HG03521 (cell line): ENCODE data around the gene FBLN1.
"Not testable (repeated sequence)": the region's sequence is repeated elsewhere in the genome, so short reads cannot be mapped to it uniquely, and the experiment has no call there.

ENCODE experiments used
- ATAC-seq: cut with Tn5 transposase; IDR thresholded peaks from one replicate; pipeline ENCODE4 v1.9.1; 2021; ENCODE audit warnings: mild to moderate bottlenecking, moderate library complexity; ENCODE audit not compliant: unreplicated experiment

Gene FBLN1

DNA sequence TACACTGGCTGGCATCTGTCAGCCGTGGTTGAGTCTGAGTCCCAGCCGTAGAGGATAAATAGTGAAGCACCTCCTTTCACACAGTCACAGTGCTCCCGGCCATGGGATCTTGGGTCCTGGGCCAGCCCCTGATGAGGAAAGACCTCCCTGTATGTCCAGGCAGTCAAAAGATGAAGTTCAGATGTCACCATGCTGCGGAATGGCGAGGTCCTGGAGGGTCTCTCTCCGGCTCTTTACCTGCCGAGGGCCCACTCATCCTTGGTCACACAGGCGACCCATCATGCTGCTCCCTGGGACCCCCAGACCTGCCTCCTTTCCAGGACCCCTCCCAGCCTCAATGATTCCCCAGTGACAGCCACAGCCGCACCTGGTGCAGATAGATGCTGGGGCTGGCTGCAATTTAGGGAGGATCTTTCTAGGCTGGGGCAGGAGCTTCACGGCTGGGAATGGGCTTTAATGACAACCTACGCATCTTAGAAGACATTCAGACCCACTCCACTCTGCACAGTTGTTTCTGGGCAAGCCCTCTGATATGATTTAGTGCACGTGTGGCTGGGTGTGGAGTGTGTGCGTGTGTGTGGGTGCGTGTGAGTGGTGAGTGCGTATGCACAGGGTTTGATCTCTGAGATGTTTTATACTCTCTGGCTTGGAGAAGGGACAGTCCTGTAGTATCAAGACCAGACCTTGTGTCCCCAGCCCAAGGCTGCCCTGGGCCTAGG is 79.7 kb downstream of the FBLN1 start:
- ATAC-seq = no peak

DNA sequence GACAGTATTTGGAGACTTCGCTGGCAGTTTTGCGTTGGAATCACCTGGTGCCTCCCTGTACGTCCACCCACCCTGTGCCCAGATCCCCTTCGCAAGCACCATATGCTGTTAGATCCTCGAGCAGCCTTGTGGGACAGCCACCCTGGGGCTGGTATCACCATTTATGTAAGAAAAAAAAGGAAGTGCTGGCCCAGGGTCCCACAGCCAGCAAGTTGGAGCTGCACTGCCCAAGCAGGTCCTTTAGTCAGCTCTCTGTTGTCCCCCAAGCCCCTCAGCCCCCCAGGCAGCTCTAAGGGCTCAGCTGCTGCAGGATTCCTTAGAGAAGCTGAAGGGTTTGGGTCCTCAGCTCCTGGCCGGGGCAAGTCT is 80.3 kb downstream of the FBLN1 start:
- ATAC-seq = no peak

DNA sequence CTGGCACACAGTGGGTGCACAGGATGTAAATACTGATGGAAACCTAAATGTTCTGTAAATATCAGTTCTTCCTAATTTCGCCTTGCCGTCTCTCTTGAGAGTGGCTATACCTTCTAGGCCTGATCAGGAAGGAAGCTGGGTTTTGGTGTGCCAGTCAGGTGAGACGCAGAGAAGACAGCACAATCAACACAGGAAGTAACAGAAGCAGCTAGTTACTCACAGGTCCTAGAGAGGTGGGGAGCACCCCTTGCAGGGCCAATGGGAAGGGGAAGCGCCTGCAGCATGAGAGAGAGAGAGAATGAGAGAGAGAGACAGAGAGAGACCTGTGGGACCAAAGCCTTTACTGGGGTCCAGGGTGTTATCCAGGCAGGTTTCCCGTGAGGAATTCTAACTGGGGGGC is 80.8 kb downstream of the FBLN1 start:
- no peak for ATAC-seq

DNA sequence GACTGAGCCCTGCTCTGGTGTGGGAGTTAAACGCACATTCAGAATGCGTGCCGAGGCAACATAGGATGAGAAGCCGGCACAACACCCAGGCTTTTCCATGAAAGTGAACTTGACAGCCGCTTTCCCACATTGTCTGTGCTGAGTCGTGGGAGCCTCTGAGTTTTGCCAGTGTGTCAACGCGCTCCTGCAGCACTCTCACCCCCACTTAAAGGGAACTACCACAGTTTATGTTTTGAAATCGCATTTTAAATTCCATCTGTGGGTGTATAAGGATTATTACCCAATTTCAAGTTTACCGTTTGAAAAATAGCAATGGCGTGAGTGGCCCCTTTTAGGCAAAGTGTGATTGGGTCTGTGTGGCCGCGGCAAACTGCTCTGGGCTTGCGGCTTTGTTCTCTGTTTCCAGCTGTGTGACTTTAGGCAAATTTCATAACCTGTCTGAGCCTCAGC is 81.5 kb downstream of the FBLN1 start:
- ATAC-seq = no peak

DNA sequence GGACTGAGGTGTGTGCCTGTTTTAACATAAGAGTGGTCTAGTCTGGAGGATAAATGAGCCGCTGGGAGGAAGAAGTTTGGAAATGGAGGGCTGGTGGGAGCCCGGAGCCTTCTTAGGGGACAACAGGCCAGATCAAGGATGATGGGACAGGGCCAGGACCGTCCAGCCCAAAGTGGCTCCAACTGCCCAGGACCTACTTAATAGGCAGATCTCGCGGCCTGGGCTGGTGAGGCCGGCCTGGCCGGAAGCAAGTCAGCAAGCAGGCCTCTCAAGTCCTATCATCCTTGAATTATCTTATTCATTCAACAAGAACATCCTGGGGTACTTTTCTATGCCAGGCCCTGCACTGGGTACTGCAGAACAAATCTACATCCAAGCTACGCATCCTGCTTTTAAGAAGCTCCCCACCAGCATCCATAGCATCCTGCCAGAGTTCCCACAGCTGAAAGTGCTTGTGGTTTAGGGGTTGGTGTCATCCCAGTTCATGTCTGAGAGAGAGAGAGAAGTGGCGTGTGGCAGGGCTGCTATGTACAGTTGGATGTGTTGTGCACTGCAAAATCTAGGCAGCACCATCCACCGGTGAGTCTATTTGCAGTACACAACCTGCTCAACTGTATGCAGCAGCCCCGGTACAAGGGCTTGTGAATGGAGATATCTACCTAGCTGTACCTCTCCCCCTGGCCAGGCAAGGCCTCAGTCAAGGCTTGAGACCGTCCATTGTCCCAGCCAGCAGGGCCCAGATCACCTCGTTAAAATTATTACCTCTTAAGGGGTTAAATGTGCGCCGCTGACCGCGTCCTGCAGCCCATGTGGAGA is 82.1 kb downstream of the FBLN1 start:
- no peak for ATAC-seq

DNA sequence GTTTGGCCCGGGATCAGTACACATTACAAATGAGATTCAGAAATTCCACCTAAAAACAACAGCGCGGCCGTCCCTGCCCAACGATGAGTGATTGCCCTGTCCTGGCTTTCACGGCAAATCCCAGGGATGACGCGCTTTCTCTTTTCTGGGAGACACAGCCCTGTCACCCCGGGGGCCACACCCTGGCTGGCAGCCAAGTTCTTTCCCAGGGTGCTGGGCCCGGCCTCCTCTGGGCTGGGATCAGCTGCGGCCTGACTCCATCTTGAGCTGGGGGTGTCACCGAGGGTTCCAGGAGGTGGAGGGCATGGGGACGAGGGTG is 82.7 kb downstream of the FBLN1 start:
- ATAC-seq = no peak

DNA sequence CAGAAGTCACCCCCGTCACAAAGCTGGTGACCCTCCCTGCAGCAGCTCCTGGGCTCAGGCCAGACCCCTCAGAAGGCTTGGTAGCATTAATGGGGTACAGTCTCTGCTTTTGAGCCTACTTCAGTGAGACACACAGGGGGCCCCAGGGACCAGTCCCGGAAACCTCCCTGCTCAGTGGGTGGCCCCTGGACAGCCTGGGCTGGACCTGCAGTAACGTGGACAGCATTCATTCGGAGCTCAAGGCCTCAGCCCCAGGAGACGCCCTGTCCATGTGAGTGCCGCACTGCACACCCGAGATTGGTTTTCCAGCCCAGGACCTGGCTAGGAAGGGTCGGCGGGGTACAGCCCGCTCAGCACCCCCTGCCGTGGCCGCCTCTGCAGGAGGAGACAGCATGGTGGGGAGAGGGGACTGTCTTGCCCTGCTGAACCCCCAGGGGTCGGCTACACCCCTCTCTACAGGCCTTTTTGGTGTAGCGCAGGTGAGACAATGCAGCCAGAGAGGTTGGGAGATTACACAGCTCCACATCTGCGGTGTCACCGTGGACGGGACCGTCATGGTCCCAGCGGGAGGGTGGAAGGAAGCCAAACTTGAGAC is 83.4 kb downstream of the FBLN1 start:
- ATAC-seq = no peak

DNA sequence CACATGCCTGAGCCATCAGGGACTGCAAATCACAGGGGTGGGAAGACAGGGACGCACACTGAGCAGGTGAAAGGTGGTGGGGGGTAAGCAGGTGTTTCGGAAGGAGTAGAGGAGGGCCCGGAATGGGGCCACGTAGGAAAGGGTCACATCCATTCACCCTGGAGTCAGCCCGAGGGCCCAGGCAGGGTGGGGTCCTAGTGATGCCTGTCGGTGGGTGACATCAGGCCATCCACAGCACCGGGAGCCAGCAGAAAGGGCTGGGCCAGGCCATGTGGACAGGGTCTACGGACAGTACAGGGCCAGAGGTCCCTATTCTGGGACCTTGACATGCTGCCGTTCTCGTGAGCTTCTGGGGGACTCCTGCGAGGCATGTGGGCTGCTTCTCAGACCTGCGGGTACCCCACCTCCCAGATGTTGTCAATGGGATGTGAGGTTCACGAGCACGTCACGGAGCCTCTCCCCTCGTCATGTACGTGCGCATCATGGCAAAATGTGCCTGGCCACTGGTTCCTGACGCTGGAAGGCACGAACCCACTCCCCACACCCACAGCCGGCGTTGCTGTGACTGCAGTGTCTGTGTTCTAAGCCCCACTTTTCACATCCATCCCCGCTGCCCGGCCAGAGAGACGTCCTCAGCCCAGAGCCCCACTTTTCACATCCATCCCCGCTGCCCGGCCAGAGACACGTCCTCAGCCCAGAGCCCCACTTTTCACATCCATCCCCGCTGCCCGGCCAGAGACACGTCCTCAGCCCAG is 84.1 kb downstream of the FBLN1 start:
- ATAC-seq = no peak

DNA sequence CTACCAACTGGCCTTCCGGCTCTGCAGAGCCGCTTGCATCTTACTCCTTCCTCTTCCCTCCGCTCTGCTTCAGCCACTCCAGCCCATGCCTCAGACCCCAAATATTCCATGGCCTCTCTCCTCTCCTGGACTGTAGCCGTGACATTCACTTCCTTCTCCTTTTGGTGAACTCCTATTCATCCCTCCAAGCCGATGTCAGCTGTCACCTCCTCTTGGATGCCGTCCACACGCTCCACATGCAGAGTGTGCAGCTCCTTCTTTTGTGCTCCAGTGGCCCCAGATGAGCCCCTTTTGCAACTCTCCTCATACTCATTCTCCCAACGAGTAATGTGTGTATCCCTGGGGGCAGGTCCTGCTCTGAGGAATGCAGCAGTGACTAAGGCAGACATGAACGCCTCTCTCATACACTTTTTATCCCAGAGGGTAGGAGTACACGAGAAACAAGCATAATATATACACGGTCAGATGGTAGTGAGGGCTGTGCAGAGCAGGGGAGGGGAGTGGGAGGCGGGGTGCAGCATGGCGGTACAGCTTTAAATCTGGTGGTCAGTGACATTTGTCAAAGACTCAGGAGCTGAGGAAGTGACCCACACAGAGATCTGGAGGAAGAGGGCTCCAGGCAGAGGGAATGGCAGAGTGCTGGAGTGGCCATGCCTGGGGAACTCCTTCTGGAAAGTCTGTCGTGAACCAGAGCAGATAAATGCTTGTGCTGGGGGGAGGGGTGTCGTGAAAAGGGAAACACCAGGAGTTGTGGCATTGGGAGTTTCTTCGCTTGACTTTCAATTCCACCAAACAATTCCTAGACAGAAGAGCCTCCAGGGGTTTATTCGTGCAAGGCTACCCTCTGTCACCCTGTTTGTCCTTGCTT is 85.2 kb downstream of the FBLN1 start:
- no peak for ATAC-seq

DNA sequence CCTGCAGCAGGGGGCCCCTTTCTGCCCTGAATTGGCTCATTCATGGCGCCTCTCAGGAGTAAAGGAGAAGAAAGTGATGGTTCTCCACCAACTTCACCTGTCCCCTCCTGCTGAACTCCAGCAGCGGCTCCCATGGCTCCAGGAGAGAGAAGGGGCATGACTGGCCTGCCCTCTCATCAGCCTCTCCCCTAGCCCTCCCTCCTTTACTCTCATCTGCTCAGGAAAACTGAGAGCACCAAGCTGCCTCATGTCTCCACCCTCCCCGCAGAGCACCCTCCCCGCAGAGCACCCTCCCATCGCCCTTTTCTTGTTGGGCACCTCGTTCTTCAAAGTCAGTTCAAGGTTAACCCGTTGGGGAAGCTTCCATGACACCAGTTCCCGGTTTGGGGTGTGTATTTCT is 86.9 kb downstream of the FBLN1 start:
- ATAC-seq = no peak

DNA sequence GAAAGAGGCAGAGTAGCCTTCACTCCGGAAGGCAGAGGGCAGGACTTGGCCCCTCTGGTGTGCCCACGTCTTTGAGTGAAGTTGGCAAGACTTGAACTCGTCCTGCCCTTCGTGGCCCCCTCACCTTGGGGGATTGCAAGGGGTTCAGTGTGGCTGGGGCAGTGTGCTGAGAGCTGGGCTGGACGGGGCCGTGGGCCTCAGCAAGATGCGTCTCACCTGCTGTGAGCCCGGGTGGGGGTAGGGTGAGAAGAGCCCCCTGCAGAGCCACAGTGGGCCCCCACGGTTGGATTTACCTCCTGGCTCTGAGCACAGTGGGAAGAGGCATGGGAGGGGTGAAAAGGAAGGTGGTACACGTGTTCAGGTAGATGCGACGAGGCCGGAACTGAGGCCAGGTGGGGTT is 87.6 kb downstream of the FBLN1 start:
- no peak for ATAC-seq

DNA sequence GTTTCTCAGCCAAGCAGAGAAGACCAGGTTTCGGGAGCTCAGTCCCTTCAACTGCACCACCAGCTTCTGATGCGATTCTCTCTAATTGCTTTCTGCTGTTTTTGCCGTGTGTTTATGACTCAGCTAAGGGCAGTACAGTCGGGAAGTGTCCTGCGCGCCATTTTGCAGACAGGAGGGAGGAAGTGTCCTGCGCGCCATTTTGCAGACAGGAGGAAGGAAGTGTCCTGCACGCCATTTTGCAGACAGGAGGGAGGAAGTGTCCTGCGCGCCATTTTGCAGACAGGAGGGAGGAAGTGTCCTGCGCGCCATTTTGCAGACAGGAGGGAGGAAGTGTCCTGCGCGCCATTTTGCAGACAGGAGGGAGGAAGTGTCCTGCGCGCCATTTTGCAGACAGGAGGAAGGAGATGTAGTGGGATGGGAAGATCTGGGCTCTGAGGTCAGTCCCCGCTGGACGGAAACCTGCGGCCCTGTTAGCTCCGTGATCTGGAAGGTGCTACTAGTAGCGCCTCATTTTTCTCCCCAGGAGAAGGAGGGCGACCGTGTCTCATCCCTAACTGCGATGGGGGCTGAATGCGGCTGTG is 89.0 kb downstream of the FBLN1 start:
- not testable (repeated sequence) for ATAC-seq

DNA sequence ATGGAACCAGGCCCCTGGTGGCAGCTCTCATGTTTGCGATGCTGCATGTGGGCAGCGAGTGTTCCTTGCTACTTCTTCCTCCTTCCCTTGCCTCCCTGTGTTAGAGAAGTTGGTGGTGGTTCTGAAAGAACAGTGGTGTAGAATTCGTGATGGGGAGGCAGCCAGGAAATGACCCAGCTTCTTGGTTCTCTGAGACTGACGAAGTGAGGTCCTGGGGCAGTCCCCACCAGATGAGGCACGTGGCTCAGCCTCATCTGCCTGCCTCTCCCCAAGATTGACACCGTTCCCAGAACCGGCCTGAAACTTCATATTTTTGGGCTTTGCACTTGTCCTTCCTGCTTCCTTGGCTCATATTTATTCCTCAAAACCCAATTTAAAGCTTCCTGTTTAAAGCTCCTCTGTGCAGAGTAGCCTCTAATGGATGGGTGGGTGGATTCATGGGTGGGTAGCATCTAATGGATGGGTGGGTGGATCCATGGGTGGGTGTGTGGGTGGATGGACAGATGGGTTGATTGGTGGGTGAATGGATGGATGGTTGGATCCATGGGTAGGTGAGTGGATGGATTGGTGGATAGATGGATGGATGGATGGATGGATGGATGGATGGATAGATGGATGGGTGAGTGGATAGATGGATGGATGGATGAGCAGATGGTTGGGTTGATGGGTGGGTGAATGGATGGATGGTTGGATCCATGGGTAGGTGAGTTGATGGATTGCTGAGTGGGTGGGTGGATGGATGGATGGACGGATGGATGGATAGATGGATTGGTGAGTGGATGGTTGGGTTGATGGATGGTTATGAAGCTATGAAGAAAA is 91.6 kb downstream of the FBLN1 start:
- no peak for ATAC-seq

DNA sequence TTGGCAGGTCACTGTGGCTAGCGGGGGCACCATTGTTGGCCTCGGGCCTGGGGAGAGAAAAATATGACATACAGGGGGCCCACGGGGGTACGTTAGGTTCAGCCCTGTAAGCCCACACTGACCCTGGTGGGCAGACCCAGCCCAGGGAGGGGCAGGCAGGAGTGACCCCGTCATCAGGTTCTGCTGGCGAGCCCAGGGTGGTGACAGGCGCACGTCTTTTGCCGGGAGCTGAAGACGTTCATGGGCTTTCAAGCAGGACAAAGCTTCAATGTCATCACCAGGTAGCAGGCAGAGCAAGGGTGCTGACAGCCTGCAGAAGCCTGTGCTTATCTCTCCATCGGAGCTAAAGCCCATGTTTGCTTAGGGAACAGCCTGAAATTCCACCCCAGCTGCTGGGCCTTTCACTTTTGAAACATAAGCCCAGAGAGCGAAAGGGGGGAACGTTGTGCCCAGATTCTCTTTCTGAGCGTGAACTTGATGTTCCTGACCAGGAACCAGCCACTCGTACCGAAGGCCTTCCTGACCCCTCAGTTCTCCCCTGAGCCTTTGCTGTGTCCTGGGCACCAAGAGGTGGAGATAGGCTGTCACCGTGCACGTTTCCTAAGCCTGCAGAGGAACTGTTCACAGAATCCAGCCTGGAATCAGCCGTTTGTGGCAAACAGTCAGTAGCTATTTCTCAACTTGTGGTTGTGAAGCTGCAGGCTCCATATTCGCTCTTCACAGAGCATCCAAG is 94.9 kb downstream of the FBLN1 start:
- no peak for ATAC-seq

DNA sequence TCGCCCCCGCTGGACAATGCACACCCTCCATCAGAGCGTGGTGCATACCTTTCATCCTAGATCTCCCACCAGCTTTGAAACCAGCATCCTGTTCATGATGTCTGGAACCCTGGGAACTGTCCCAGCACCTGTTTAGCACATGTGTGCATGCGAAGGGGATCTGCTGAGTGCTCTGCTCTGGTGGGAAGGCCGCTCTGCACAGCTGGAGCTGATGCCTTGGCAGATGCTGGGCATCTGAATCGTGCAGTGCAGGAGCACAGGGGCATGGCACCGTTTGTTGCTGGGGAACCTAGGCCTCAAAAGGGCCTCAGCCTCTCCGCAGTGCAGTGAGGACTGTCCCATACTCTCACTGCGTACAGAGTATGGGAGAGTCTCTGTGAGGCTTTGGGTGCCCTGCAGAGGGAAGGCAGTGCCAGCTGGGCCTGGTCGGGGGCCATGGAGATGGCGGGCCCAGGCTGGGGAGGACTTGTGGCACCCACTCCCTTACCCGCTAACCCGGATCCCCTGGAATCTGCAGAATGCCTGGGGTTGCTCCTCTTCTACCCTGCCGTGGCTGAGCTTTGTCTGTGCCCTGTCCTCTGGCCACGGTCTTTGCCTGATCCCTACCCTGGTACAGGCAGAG is 96.0 kb downstream of the FBLN1 start:
- no peak for ATAC-seq

DNA sequence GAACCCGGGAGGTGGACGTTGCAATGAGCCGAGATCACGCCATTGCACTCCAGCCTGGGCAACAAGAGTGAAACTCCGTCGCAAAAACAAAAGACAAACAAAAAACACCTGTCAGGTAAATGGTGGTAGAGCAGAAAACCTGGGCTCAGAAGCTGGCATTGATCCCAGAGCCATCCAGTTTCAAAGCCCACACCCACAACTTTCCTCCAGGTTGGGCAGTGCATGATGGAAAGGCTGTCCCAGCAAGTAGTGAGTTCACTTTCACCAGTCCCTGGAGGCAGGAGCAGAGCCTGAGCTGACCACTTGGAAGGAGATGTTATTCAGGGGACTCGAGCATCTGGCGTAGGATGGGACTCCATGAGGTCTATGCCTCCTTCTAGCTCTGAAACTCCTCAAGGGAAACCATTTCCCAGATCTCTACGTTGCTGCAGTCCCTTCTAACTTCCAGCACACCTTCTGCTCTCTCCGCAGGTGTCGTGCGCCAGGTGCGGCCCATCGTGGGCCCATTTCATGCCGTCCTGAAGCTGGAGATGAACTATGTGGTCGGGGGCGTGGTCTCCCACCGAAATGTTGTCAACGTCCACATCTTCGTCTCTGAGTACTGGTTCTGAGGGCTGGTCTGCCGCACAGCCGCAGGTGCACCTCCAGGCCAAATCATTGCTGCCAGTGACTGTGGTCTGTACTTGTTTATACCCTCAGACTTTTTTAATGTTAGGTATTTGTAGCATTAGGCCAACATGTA is 97.3 kb downstream of the FBLN1 start:
- ATAC-seq = no peak
